NT2/D1 (cell line): ENCODE data around the gene OR2AE1.
"Not testable (repeated sequence)": the region's sequence is repeated elsewhere in the genome, so short reads cannot be mapped to it uniquely, and the experiment has no call there.

ENCODE experiments used
- DNase-seq: peaks from one replicate; pipeline ENCODE4 v3.0.0-alpha.2; 2011; ENCODE audit warnings: low read depth, low spot score
- H3K27me3 ChIP-seq: 2 replicates; pipeline ENCODE4 v1.6.0; 2011; ENCODE audit warnings: mild to moderate bottlenecking; ENCODE audit not compliant: insufficient read length, insufficient read depth
- H3K36me3 ChIP-seq: 2 replicates; pipeline ENCODE4 v1.6.1; 2011; ENCODE audit warnings: mild to moderate bottlenecking, low read length, mixed read lengths; ENCODE audit not compliant: insufficient read depth, insufficient read length
- H3K4me1 ChIP-seq: 2 replicates; pipeline ENCODE4 v1.5.1; 2011; ENCODE audit not compliant: insufficient read depth, insufficient read length
- H3K4me3 ChIP-seq: 2 replicates; pipeline ENCODE4 v1.5.1; 2011; ENCODE audit warnings: low read depth; ENCODE audit not compliant: insufficient read length
- H3K9ac ChIP-seq: 2 replicates; pipeline ENCODE4 v1.6.0; 2011; ENCODE audit warnings: low read depth; ENCODE audit not compliant: insufficient read length
- H3K9me3 ChIP-seq: 2 replicates; pipeline ENCODE4 v1.5.1; 2011; ENCODE audit warnings: mild to moderate bottlenecking, low read length; ENCODE audit not compliant: insufficient read depth
- SUZ12 ChIP-seq: IDR thresholded peaks from 2 replicates; pipeline ENCODE4 v1.6.1; 2011; ENCODE audit not compliant: insufficient read length, insufficient read depth; ENCODE audit errors: extremely low read depth
- YY1 ChIP-seq: IDR thresholded peaks from 2 replicates; pipeline ENCODE4 v1.6.1; 2011; ENCODE audit not compliant: insufficient read length, insufficient read depth
- ZNF274 ChIP-seq: IDR thresholded peaks from 2 replicates; pipeline ENCODE4 v1.6.1; 2011; ENCODE audit warnings: mild to moderate bottlenecking, low read depth, low read length

OR2AE1 gene

GRCh38 chr7:99901581-99901980 is 24.7 kb upstream of the OR2AE1 start:
- no peaks in the 10 kb centered on the region for H3K27me3 ChIP-seq
- no peak for TF ChIP-seq ZNF274
- no peak for TF ChIP-seq YY1
- no peak for TF ChIP-seq SUZ12
- H3K9ac ChIP-seq: no peak overlapping the region
- H3K9me3 ChIP-seq: no peaks in the 10 kb centered on the region
- peaks cover 16% of the 10 kb centered on the region for H3K36me3 ChIP-seq
- H3K4me1 ChIP-seq: no peaks in the 10 kb centered on the region
- H3K4me3 ChIP-seq: no peak overlapping the region
- no peak for DNase-seq

DNA sequence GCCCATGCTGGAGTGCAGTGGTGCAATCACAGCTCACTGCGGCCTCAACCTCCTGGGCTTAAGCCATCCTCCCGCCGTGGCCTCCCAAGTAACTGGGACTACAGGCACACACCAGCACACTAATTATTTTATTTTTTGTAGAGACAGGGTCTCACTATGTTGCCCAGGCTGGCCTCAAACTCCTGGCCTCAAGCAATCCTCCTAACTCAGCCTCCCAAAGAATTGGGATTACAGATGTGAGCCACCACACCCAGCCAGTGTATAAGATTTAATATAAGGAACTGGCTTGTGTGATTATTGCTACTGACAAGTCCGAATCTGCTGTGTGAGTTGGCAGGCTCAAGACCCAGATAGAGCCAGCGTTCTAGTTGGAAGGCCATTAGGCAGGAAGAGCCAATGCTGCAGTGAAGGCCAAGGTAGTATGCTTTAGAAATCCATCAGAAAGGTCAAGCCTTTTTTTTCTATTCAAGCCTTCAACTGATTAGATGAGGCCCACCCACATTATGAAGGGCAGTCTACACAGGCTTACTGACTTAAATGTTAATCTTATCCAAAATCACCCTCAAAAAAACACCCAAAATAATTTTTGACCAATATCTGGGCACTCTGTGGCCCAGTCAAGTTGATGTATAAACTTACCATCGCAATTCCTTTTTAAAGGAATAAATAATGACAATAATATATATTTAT is 23.1 kb upstream of the OR2AE1 start:
- H3K4me1 ChIP-seq: no peaks in the 10 kb centered on the region
- no peak for TF ChIP-seq YY1
- TF ChIP-seq ZNF274: no peak
- TF ChIP-seq SUZ12: no peak
- H3K36me3 ChIP-seq: peaks cover 16% of the 10 kb centered on the region
- no peaks in the 10 kb centered on the region for H3K27me3 ChIP-seq
- no peak overlapping the region for H3K9ac ChIP-seq
- DNase-seq: no peak
- H3K9me3 ChIP-seq: no peaks in the 10 kb centered on the region
- H3K4me3 ChIP-seq: no peak overlapping the region

DNA sequence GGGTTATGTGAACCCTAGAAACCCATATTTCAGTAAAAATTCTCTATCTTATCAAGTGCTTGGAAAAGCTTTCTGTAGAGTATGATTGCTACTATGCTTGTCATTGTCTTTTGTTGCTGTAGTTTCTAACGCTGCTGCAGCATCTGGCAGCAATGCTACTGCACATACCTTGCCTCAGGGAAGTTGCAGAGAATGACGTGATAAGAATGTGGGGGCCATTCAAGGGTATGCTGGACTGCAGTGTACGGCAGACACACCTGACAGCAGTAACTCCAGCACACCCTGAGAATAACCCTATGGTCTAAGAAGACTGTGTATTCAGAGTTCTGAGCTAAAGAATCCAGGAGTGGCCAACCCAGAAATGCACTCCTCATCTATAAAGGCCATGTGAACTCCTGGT is 22.0 kb upstream of the OR2AE1 start:
- Histone ChIP-seq H3K27me3 (no peaks in the 10 kb centered on the region), H3K9me3 (no peaks in the 10 kb centered on the region), H3K36me3 (peaks cover 16% of the 10 kb centered on the region), H3K4me1 (no peaks in the 10 kb centered on the region), H3K4me3 (no peak overlapping the region), H3K9ac (no peak overlapping the region)
- TF ChIP-seq SUZ12: no peak
- no peak for TF ChIP-seq YY1
- TF ChIP-seq ZNF274: no peak
- DNase-seq: no peak

DNA sequence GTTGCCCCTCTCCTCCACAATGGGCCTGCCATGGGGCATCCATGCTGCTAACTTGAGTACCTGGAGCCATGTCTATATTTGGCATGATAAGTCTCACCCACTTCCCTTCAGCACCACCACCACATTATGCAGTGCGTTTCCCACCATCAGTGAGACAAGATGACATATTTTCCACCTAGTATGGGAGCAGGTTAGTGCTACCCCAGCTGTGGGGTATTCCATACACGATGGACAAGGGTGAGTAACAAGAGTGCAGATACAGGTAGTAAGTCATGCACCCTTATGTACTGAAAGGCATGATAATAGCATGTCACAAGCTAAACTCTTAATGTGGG is 21.2 kb upstream of the OR2AE1 start:
- DNase-seq: no peak
- Histone ChIP-seq H3K36me3 (peaks cover 7% of the 10 kb centered on the region), H3K9ac (no peak overlapping the region), H3K9me3 (no peaks in the 10 kb centered on the region), H3K4me1 (no peaks in the 10 kb centered on the region), H3K4me3 (no peak overlapping the region), H3K27me3 (no peaks in the 10 kb centered on the region)
- TF ChIP-seq SUZ12: no peak
- TF ChIP-seq ZNF274: no peak
- no peak for TF ChIP-seq YY1

DNA sequence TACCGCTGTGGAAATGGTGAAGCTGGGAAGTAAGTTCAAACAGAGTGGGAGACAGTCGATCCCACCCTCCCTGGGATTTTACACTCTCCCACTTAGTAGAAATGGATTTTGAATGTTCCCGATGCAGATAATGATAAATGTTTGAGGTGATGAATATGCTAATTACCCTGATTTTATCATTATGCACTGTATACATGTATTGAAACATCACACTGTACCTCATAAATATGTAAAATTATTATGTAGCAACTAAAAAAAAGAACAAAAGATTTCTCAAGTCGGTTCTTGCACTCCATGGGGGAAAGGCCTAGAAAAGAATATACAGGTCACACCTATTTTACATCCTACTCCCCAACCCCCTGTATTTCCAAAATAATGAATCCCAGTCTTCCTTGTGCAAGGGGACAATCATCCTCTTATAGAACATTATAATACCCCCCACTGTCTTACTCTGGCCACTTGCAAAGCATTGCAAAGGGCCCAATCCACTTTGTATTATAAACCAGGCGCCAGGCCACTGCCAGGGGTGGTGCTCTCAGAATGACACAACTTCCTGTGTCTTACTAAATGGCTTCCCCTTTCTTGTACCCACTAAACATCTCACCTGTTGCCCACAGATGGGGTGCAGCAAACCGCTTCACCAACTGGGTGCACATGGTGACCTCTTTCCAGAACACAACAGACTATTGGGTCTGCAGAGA is 20.6 kb upstream of the OR2AE1 start:
- Histone ChIP-seq H3K4me1 (no peaks in the 10 kb centered on the region), H3K27me3 (no peaks in the 10 kb centered on the region), H3K9ac (no peak overlapping the region), H3K4me3 (no peak overlapping the region), H3K9me3 (no peaks in the 10 kb centered on the region), H3K36me3 (peaks cover 5% of the 10 kb centered on the region)
- DNase-seq: no peak
- no peak for TF ChIP-seq SUZ12
- no peak for TF ChIP-seq ZNF274
- TF ChIP-seq YY1: no peak

GRCh38 chr7:99894738-99895137 is 17.9 kb upstream of the OR2AE1 start:
- TF ChIP-seq SUZ12: no peak
- TF ChIP-seq ZNF274: no peak
- TF ChIP-seq YY1: no peak
- H3K4me3 ChIP-seq: no peak overlapping the region
- H3K27me3 ChIP-seq: no peaks in the 10 kb centered on the region
- no peaks in the 10 kb centered on the region for H3K4me1 ChIP-seq
- H3K9ac ChIP-seq: no peak overlapping the region
- peaks cover 7% of the 10 kb centered on the region for H3K9me3 ChIP-seq
- no peaks in the 10 kb centered on the region for H3K36me3 ChIP-seq
- DNase-seq: no peak

GRCh38 chr7:99893280-99893679 is 16.4 kb upstream of the OR2AE1 start:
- Histone ChIP-seq H3K4me3 (no peak overlapping the region), H3K9me3 (peaks cover 9% of the 10 kb centered on the region), H3K4me1 (no peaks in the 10 kb centered on the region), H3K27me3 (no peaks in the 10 kb centered on the region), H3K9ac (no peak overlapping the region), H3K36me3 (no peaks in the 10 kb centered on the region)
- DNase-seq: no peak
- TF ChIP-seq ZNF274: no peak
- TF ChIP-seq YY1: no peak
- no peak for TF ChIP-seq SUZ12

- H3K9ac ChIP-seq, DNase-seq, H3K36me3 ChIP-seq, H3K4me1 ChIP-seq, H3K4me3 ChIP-seq, H3K9me3 ChIP-seq, H3K27me3 ChIP-seq: not testable (repeated sequence)
These were observed 13.5 kb upstream of the OR2AE1 start for GRCh38 chr7:99890348-99890747.

DNA sequence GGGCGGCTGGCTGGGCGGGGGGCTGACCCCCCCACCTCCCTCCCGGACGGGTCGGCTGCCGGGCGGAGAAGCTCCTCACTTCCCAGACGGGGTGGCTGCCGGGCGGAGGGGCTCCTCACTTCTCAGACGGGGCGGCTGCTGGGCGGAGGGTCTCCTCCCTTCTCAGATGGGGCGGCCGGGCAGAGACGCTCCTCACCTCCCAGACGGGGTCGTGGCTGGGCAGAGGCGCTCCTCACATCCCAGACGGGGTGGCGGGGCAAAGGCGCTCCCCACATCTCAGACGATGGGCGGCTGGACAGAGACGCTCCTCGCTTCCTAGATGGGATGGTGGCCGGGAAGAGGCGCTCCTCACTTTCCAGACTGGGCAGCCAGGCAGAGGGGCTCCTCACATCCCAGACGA is 11.5 kb upstream of the OR2AE1 start:
- H3K4me1 ChIP-seq, H3K9ac ChIP-seq, H3K9me3 ChIP-seq, H3K36me3 ChIP-seq, H3K27me3 ChIP-seq, DNase-seq, H3K4me3 ChIP-seq: not testable (repeated sequence)
